IMR-90 (cell line): ENCODE measurements around the gene MUCL3. TPM values are rescaled to one million over a fixed set of nuclear protein-coding genes. Genes with fewer than 3 reads are reported as not detected.

Experiments
- ATAC-seq: fragments of 200-7000 bp; cut with Tn5 transposase; 2 replicates; pipeline ENCODE4 v1.9.1; 2020; ENCODE audit warnings: low read depth, mild to moderate bottlenecking, moderate library complexity
- BruUV-seq: library from RNA; stranded (reverse); fragments of 400-500 nt; replicated peaks from 2 replicates; lab custom pipeline; 2021; lab: Mats Ljungman, UMichigan
- CTCF ChIA-PET: fragments of 300-600 bp; formaldehyde crosslinking; extraction: SDS; loops from one replicate; lab custom pipeline; 2021; ENCODE audit warnings: antibody characterized with exemption; lab: Yijun Ruan, JAX
- POLR2A ChIA-PET: fragments of 300-600 bp; sonication (Branson Sonifier 250); formaldehyde crosslinking; loops from one replicate; lab custom pipeline; 2022; ENCODE audit warnings: antibody characterized with exemption; ENCODE audit not compliant: unreplicated experiment; lab: Charles Lee
- DNase-seq: peaks from one replicate; pipeline ENCODE4 v3.0.0; 2013
- H2AFZ ChIP-seq: replicated peaks from 2 replicates; pipeline ENCODE3; 2013; ENCODE audit warnings: low read length, mild to moderate bottlenecking; ENCODE audit not compliant: poor library complexity
- H2AK5ac ChIP-seq: 2 replicates; pipeline ENCODE4 v1.6.1; 2013; ENCODE audit warnings: low read depth, low read length, inconsistent platforms
- H2AK9ac ChIP-seq: replicated peaks from 2 replicates; pipeline ENCODE3; 2013; ENCODE audit warnings: mild to moderate bottlenecking, low read depth, low read length, moderate library complexity; ENCODE audit not compliant: poor library complexity
- H2BK120ac ChIP-seq: 2 replicates; pipeline ENCODE4 v1.6.1; 2013; ENCODE audit warnings: low read depth, low read length, inconsistent platforms
- H2BK15ac ChIP-seq: 3 replicates; pipeline ENCODE4 v1.6.1; 2013; ENCODE audit warnings: low read depth, low read length, inconsistent platforms
- H2BK20ac ChIP-seq: 2 replicates; pipeline ENCODE4 v1.6.1; 2013; ENCODE audit warnings: low read depth, mild to moderate bottlenecking, inconsistent platforms, low read length, moderate library complexity
- H2BK5ac ChIP-seq: 2 replicates; pipeline ENCODE4 v1.6.1; 2013; ENCODE audit warnings: mild to moderate bottlenecking, low read depth, low read length, inconsistent platforms; ENCODE audit not compliant: poor library complexity, severe bottlenecking
- H3K14ac ChIP-seq: replicated peaks from 2 replicates; pipeline ENCODE4 v1.6.1; 2013; ENCODE audit warnings: low read depth, low read length, inconsistent platforms
- H3K18ac ChIP-seq: 2 replicates; pipeline ENCODE4 v1.6.1; 2013; ENCODE audit warnings: low read depth, low read length, control low read depth
- H3K23ac ChIP-seq: 2 replicates; pipeline ENCODE4 v1.6.1; 2013; ENCODE audit warnings: low read depth, low read length, inconsistent platforms
- H3K27ac ChIP-seq: 2 replicates; pipeline ENCODE4 v1.5.1; 2013; ENCODE audit warnings: mild to moderate bottlenecking, control low read depth, low read length; ENCODE audit not compliant: insufficient read depth
- H3K27me3 ChIP-seq: 2 replicates; pipeline ENCODE4 v1.6.1; 2013; ENCODE audit warnings: low read length; ENCODE audit not compliant: control insufficient read depth, insufficient read depth
- H3K36me3 ChIP-seq: 2 replicates; pipeline ENCODE4 v1.6.1; 2013; ENCODE audit warnings: low read length, mixed read lengths; ENCODE audit not compliant: control insufficient read depth, insufficient read depth
- H3K4ac ChIP-seq: 2 replicates; pipeline ENCODE4 v1.6.1; 2013; ENCODE audit warnings: low read depth, low read length, inconsistent platforms
- H3K4me1 ChIP-seq: 2 replicates; pipeline ENCODE4 v1.6.1; 2013; ENCODE audit warnings: low read length, mixed read lengths; ENCODE audit not compliant: control insufficient read depth, insufficient read depth
- H3K4me2 ChIP-seq: 2 replicates; pipeline ENCODE4 v1.6.1; 2013; ENCODE audit warnings: low read depth, mild to moderate bottlenecking, control low read depth, low read length, moderate library complexity
- H3K4me3 ChIP-seq: 2 replicates; pipeline ENCODE4 v1.5.1; 2013; ENCODE audit warnings: low read depth, mild to moderate bottlenecking, control low read depth, low read length, moderate library complexity; ENCODE audit not compliant: insufficient read depth
- H3K56ac ChIP-seq: 2 replicates; pipeline ENCODE4 v1.6.1; 2013; ENCODE audit warnings: low read length, inconsistent platforms; ENCODE audit not compliant: insufficient read depth; ENCODE audit errors: extremely low read depth
- H3K79me1 ChIP-seq, 2 experiments: 2 replicates each; pipeline ENCODE4 v1.6.1; 2013; ENCODE audit warnings: low read length in 2 of 2, inconsistent platforms in 1 of 2, low read depth in 1 of 2
- H3K9ac ChIP-seq: 2 replicates; pipeline ENCODE4 v1.6.1; 2013; ENCODE audit warnings: low read depth, low read length, control low read depth
- H3K9me1 ChIP-seq: 2 replicates; pipeline ENCODE4 v1.6.1; 2013; ENCODE audit warnings: low read length, inconsistent platforms; ENCODE audit not compliant: insufficient read depth
- H3K9me3 ChIP-seq: 2 replicates; pipeline ENCODE4 v1.6.1; 2013; ENCODE audit warnings: low read length; ENCODE audit not compliant: control insufficient read depth, insufficient read depth
- H4K20me1 ChIP-seq: 2 replicates; pipeline ENCODE4 v1.6.1; 2013; ENCODE audit warnings: low read length, inconsistent platforms; ENCODE audit not compliant: insufficient read depth
- H4K5ac ChIP-seq: 2 replicates; pipeline ENCODE4 v1.6.1; 2013; ENCODE audit warnings: mild to moderate bottlenecking, low read depth, low read length, control low read depth
- H4K8ac ChIP-seq, 2 experiments: 2 replicates each; pipeline ENCODE4 v1.6.1; 2013; ENCODE audit warnings: low read depth in 2 of 2, low read length in 2 of 2, control low read depth in 1 of 2, inconsistent platforms in 1 of 2
- H4K91ac ChIP-seq: 2 replicates; pipeline ENCODE4 v1.6.1; 2013; ENCODE audit warnings: low read depth, low read length, inconsistent platforms; ENCODE audit not compliant: insufficient read depth
- FOS ChIP-seq: fragments of 150-350 bp; IDR thresholded peaks from 2 replicates; pipeline ENCODE4 v1.6.1; 2016; ENCODE audit warnings: low read depth, low read length
- RAD21 ChIP-seq: IDR thresholded peaks from 2 replicates; pipeline ENCODE4 v1.6.1; 2012; ENCODE audit warnings: low read length, improper control_type of control experiment
- WGBS, 2 experiments: methylation state at CpG; one replicate each; pipeline versions ENCODE4 v1.1.5 to v1.1.7; 2013; ENCODE audit warnings: missing lambda C conversion rate in 2 of 2; ENCODE audit not compliant: insufficient read length in 1 of 2; ENCODE audit errors: extremely low coverage in 2 of 2; 5-methylcytosine and 5-hydroxymethylcytosine counted together
- dilution Hi-C: fragments of 300-500 bp; cut with HindIII; formaldehyde crosslinking; loops from one replicate; pipeline ENCODE4 v1.14.3; 2018; ENCODE audit warnings: low sequenced_read_pairs; ENCODE audit not compliant: unreplicated experiment
- in situ Hi-C: fragments of 300-500 bp; cut with MboI; formaldehyde crosslinking; loops from 3 replicates; pipeline ENCODE4 v1.14.3; 2019; ENCODE audit warnings: low sequenced_read_pairs, inconsistent platforms, mixed read lengths
- intact Hi-C: fragments of 100-400 bp; cut with micrococcal nuclease; formaldehyde crosslinking; loops from 2 replicates; pipeline ENCODE4 v1.10.0; 2022
- polyA plus RNA-seq, 3 experiments: library from polyadenylated mRNA; depleted of rRNA; stranded (reverse); fragments of >200 nt; gene quantifications; 2 replicates each; pipeline ENCODE4 v1.2.3, GENCODE V29; 2012; ENCODE audit warnings: low replicate concordance in 1 of 3
- total RNA-seq: library from RNA; depleted of rRNA; stranded (reverse); fragments of >200 nt; gene quantifications from 2 replicates; pipeline ENCODE4 v1.2.3, GENCODE V29; 2012
- TF ChIP-seq, protein P1 (sequence below): fragments of 150-350 bp; IDR thresholded peaks from 2 replicates; pipeline ENCODE4 v1.6.1; 2016; ENCODE audit warnings: low read depth, mild to moderate bottlenecking, low read length, moderate library complexity, borderline replicate concordance
- TF ChIP-seq, protein P2 (sequence below): conservative IDR thresholded peaks from 2 replicates; pipeline ENCODE4 v1.5.1; 2012; ENCODE audit warnings: mild to moderate bottlenecking, low read depth, low read length, improper control_type of control experiment

MUCL3 gene
- total and polyA plus RNA-seq, 2 of the 4 experiments (the other 2 are of a cell fraction), result not detected

DNA sequence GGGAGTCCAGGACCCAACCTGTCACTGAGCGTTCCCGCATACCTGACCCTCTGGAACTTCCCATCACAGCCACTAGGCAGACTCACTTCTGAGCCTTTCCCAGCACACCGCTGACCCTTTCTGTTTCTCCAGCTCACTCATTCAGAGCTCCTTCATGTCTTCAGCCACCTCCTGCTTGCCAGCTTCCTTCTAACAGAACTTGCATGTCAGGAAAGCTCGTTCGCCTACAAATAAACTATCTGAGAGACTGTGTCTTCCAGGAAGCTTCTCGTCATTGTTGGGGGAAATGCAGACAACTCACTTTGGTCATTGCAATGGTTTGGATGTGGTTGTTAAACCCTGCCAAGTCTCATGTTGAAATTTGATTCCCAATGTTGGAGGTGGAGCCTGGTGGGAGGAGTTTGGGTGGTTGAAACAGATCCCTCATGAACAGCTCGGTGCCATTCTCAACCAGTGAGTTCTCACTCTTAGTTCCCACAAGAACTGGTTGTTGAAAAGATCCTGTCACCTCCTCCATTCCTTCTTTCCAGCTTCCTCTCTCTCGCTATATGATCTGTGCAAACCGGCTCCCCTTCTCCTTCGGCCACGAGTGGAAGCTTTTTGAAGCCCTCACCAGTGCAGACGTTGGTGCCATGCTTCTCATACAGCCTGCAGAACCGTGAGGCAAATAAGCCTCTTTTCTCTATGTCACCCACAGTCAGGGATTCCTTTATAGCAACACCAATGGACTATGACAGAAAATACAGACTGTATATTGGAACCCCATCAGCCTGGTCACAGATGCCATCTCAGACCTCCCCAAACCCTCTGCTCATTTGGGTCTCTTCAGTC, 41.4 kb downstream of the MUCL3 start:
- intact Hi-C loops, result no loop called here
- Histone ChIP-seq H2AFZ (peak overlapping the region; percentile 79), H2BK5ac (no peak overlapping the region), H3K79me1 (no peaks in the 10 kb centered on the region), H4K20me1 (no peaks in the 10 kb centered on the region; the same call in 1 of the 2 replicates), H3K23ac (no peak overlapping the region), H2BK15ac (no peak overlapping the region), H3K4me2 (peak overlapping the region; percentile 71), H2AK9ac (peak overlapping the region; percentile 17), H3K9me1 (no peaks in the 10 kb centered on the region), H3K14ac (no peak overlapping the region; the same call in 1 of the 2 replicates), H2AK5ac (no peak overlapping the region), H3K4ac (no peak overlapping the region), H3K4me3 (peak overlapping the region; percentile 17; the same call in 1 of the 2 replicates), H3K9me3 (no peaks in the 10 kb centered on the region), H3K56ac (no peak overlapping the region), H2BK120ac (no peak overlapping the region), H4K5ac (no peak overlapping the region), H3K4me1 (peaks cover 6% of the 10 kb centered on the region; the same call in 1 of the 2 replicates), H4K91ac (no peak overlapping the region), H4K8ac (no peak overlapping the region), H2BK20ac (no peak overlapping the region), H3K9ac (no peak overlapping the region), H3K36me3 (no peaks in the 10 kb centered on the region), H3K27ac (no peak overlapping the region), H3K27me3 (peaks cover 21% of the 10 kb centered on the region), H3K18ac (no peak overlapping the region)
- no TSS peak for BruUV-seq
- TF ChIP-seq, protein P1, sequence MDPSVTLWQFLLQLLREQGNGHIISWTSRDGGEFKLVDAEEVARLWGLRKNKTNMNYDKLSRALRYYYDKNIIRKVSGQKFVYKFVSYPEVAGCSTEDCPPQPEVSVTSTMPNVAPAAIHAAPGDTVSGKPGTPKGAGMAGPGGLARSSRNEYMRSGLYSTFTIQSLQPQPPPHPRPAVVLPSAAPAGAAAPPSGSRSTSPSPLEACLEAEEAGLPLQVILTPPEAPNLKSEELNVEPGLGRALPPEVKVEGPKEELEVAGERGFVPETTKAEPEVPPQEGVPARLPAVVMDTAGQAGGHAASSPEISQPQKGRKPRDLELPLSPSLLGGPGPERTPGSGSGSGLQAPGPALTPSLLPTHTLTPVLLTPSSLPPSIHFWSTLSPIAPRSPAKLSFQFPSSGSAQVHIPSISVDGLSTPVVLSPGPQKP, result no peak
- TF ChIP-seq RAD21 (peak; percentile 24), FOS (no peak)
- TF ChIP-seq, protein P2, sequence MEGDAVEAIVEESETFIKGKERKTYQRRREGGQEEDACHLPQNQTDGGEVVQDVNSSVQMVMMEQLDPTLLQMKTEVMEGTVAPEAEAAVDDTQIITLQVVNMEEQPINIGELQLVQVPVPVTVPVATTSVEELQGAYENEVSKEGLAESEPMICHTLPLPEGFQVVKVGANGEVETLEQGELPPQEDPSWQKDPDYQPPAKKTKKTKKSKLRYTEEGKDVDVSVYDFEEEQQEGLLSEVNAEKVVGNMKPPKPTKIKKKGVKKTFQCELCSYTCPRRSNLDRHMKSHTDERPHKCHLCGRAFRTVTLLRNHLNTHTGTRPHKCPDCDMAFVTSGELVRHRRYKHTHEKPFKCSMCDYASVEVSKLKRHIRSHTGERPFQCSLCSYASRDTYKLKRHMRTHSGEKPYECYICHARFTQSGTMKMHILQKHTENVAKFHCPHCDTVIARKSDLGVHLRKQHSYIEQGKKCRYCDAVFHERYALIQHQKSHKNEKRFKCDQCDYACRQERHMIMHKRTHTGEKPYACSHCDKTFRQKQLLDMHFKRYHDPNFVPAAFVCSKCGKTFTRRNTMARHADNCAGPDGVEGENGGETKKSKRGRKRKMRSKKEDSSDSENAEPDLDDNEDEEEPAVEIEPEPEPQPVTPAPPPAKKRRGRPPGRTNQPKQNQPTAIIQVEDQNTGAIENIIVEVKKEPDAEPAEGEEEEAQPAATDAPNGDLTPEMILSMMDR, result peak; percentile 12; the same call in 1 of the 2 replicates
- DNase-seq (peak; percentile 81), ATAC-seq (peak; percentile 97)
- POLR2A ChIA-PET, result no interaction called here
- dilution Hi-C loops, result no loop called here
- CTCF ChIA-PET, result interaction anchor here (0.6 to 1.2 kb wide), 3 partner anchors 21 to 391 kb away, joined by 3 to 12 read pairs (median 4); no protein-coding TSS in a partner anchor
- 15% methylated on average over 8 of the region's 13 CpGs; no CpG with 5 or more reads in 1 of the 2 experiments for WGBS, 2 experiments
- in situ Hi-C loops, result no loop called here
